ENCODE results near the gene PARS2.

PARS2 gene

DNA sequence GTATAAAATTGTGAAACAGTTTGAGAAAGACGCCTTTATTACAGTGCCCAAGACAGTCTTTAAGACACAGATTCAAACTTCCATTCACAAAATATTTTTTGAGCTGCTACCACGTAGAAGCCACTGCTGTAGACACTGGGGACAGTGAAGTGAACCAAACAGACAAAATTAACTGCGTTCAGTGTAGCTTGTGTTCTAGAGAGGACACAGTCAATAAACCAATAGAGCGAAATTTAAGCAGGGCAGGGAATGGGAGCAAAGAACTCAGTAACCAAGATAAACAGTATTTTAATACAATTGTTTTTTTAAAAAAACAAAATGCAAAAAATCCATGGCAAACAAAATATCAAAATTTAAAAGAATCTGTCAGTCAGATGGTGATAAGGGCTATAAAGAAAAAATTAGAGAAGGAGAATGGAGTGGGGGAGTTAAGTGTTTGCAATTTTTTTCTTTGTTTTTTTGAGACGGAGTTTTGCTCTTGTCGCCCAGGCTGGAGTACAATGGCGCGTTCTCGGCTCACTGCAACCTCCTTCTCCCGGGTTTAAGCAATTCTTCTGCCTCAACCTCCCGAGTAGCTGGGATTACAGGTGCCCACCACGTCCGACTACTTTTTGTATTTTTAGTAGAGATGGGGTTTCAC is 719 bp upstream of the PARS2 start:
- H2AK5ac ChIP-seq (ENCODE audit: low read length) = no peak overlapping the region
- peak overlapping the region; percentile 52 for H3K4me2 ChIP-seq (ENCODE audit: low read length)
- H3K9me3 ChIP-seq (ENCODE audit: insufficient read depth, low read depth, low read length) = no peaks in the 10 kb centered on the region
- H3K4me1 ChIP-seq (ENCODE audit: control insufficient read depth in 1 of 2, insufficient read depth in 2 of 2, low read length in 2 of 2) = peaks cover 0 to 2% of the 10 kb centered on the region in 2 experiments
- no peak overlapping the region for H2BK120ac ChIP-seq (ENCODE audit: insufficient read depth, low read length, poor library complexity)
- H3K4ac ChIP-seq (ENCODE audit: low read depth, low read length) = no peak overlapping the region
- no peak overlapping the region for H4K91ac ChIP-seq (ENCODE audit: low read depth, low read length)
- H3K79me2 ChIP-seq (ENCODE audit: control insufficient read depth, insufficient read depth, low read length, poor library complexity) = peaks cover 5% of the 10 kb centered on the region
- H3K18ac ChIP-seq (ENCODE audit: low read length) = no peak overlapping the region
- WGBS (ENCODE audit: extremely low coverage, insufficient coverage, insufficient read length) = no CpG with 5 or more reads among the region's 13 CpGs
- no peak overlapping the region for H2BK12ac ChIP-seq (ENCODE audit: low read length)
- peak overlapping the region; percentile 52 for H4K8ac ChIP-seq (ENCODE audit: low read depth, low read length)
- H3K36me3 ChIP-seq (ENCODE audit: control insufficient read depth in 1 of 2, insufficient read depth in 2 of 2, low read length in 2 of 2) = no peaks in the 10 kb centered on the region
- H3K14ac ChIP-seq (ENCODE audit: low read length) = no peak overlapping the region
- H3K27me3 ChIP-seq (ENCODE audit: insufficient read depth, low read length) = no peaks in the 10 kb centered on the region
- no peak overlapping the region for H4K12ac ChIP-seq (ENCODE audit: low read depth, low read length)
- peaks cover 5% of the 10 kb centered on the region for H3K79me1 ChIP-seq (ENCODE audit: low read length)
- no peak overlapping the region for H3K4me3 ChIP-seq (ENCODE audit: low read depth, low read length)
- H3K9ac ChIP-seq (ENCODE audit: low read length) = no peak overlapping the region
- H2BK5ac ChIP-seq (ENCODE audit: low read depth, low read length, poor library complexity) = no peak overlapping the region
- no peak overlapping the region for H3K23ac ChIP-seq (ENCODE audit: low read length)
- no peak overlapping the region for H2AFZ ChIP-seq (ENCODE audit: insufficient read depth, low read length, poor library complexity)
- no peak for DNase-seq
- no peak overlapping the region for H3K27ac ChIP-seq (ENCODE audit: low read depth, low read length)

DNA sequence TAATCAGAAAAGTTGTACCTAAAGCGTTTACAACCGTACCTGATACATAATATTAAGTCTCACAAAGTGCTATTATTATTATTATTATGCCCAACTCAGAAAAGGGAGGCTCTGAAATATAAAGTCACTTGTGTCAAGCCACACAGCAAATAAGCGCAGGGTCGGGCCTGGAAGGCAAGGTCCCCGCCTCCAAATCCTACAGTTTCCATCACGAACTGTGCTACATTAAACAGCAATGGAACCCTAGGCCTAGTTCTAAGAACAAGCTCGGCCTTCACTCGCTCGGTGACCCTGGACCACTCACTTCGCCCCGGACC is 549 bp downstream of the PARS2 start:
- Histone ChIP-seq H3K23ac (ENCODE audit: low read length) (no peak overlapping the region), H2BK120ac (ENCODE audit: insufficient read depth, low read length, poor library complexity) (peak overlapping the region; percentile 86), H3K14ac (ENCODE audit: low read length) (peak overlapping the region; percentile 96), H3K79me1 (ENCODE audit: low read length) (peaks cover 5% of the 10 kb centered on the region), H2BK12ac (ENCODE audit: low read length) (no peak overlapping the region), H2AFZ (ENCODE audit: insufficient read depth, low read length, poor library complexity) (peak overlapping the region; percentile 99), H3K4me2 (ENCODE audit: low read length) (peak overlapping the region; percentile 81), H2BK5ac (ENCODE audit: low read depth, low read length, poor library complexity) (peak overlapping the region; percentile 68), H2AK5ac (ENCODE audit: low read length) (peak overlapping the region; percentile 30), H3K4me3 (ENCODE audit: low read depth, low read length) (peak overlapping the region; percentile 98), H3K27ac (ENCODE audit: low read depth, low read length) (no peak overlapping the region), H4K8ac (ENCODE audit: low read depth, low read length) (peak overlapping the region; percentile 99), H4K91ac (ENCODE audit: low read depth, low read length) (peak overlapping the region; percentile 88), H3K79me2 (ENCODE audit: control insufficient read depth, insufficient read depth, low read length, poor library complexity) (peaks cover 5% of the 10 kb centered on the region), H4K12ac (ENCODE audit: low read depth, low read length) (peak overlapping the region; percentile 95), H3K9me3 (ENCODE audit: insufficient read depth, low read depth, low read length) (no peaks in the 10 kb centered on the region), H3K4me1 (ENCODE audit: control insufficient read depth in 1 of 2, insufficient read depth in 2 of 2, low read length in 2 of 2) (peaks cover 0 to 2% of the 10 kb centered on the region in 2 experiments), H3K9ac (ENCODE audit: low read length) (peak overlapping the region; percentile 90), H3K4ac (ENCODE audit: low read depth, low read length) (peak overlapping the region; percentile 84), H3K18ac (ENCODE audit: low read length) (peak overlapping the region; percentile 95), H3K36me3 (ENCODE audit: control insufficient read depth in 1 of 2, insufficient read depth in 2 of 2, low read length in 2 of 2) (peaks cover 2 to 3% of the 10 kb centered on the region in 2 experiments), H3K27me3 (ENCODE audit: insufficient read depth, low read length) (no peaks in the 10 kb centered on the region)
- no CpG with 5 or more reads among the region's 11 CpGs for WGBS (ENCODE audit: extremely low coverage, insufficient coverage, insufficient read length)
- no peak for DNase-seq

DNA sequence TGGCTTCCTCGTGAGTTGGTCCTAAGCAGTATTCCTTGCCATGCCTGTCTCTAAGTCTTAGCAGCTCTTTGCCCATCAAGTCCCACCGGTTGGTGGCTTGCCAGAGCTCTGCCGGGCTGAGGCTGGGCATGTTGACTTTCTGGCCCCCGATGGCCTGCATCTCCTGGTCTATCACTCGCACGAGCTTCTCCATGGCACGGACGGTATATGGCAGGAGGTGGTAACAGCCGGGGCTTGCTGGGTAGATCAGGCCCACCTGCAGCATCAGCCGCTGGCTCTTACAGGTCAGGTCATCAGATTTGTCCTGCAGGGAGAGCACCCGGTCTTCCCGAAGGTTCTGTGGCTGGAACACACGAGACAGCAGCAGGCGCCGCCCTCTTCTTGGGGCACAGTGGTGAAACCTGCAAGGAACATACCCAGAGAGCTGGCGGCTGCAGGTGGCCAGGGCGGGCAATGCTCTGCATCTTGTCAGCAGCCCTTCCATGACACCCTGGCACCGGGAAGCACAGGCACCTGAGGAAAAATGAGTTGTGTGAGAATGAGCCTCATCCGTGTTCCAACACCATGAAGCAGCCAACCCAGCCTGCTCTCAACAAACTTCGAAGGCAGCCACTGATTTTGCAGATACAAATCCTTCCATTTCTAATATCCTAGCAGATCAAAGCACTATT is 5.5 kb downstream of the PARS2 start:
- H3K27ac ChIP-seq (ENCODE audit: low read depth, low read length) = no peak overlapping the region
- WGBS (ENCODE audit: extremely low coverage, insufficient coverage, insufficient read length) = no CpG with 5 or more reads among the region's 20 CpGs
- no peaks in the 10 kb centered on the region for H3K27me3 ChIP-seq (ENCODE audit: insufficient read depth, low read length)
- H3K36me3 ChIP-seq (ENCODE audit: control insufficient read depth in 1 of 2, insufficient read depth in 2 of 2, low read length in 2 of 2) = peaks cover 18 to 20% of the 10 kb centered on the region in 2 experiments
- peaks cover under 1% of the 10 kb centered on the region for H3K79me1 ChIP-seq (ENCODE audit: low read length)
- H2BK120ac ChIP-seq (ENCODE audit: insufficient read depth, low read length, poor library complexity) = no peak overlapping the region
- H4K8ac ChIP-seq (ENCODE audit: low read depth, low read length) = no peak overlapping the region
- no peak overlapping the region for H3K23ac ChIP-seq (ENCODE audit: low read length)
- H3K4ac ChIP-seq (ENCODE audit: low read depth, low read length) = no peak overlapping the region
- no peak for DNase-seq
- H2BK5ac ChIP-seq (ENCODE audit: low read depth, low read length, poor library complexity) = no peak overlapping the region
- H2BK12ac ChIP-seq (ENCODE audit: low read length) = no peak overlapping the region
- H3K9me3 ChIP-seq (ENCODE audit: insufficient read depth, low read depth, low read length) = no peaks in the 10 kb centered on the region
- no peak overlapping the region for H3K9ac ChIP-seq (ENCODE audit: low read length)
- no peak overlapping the region for H3K14ac ChIP-seq (ENCODE audit: low read length)
- no peak overlapping the region for H3K4me3 ChIP-seq (ENCODE audit: low read depth, low read length)
- peaks cover under 1% of the 10 kb centered on the region for H3K79me2 ChIP-seq (ENCODE audit: control insufficient read depth, insufficient read depth, low read length, poor library complexity)
- no peak overlapping the region for H4K12ac ChIP-seq (ENCODE audit: low read depth, low read length)
- H2AFZ ChIP-seq (ENCODE audit: insufficient read depth, low read length, poor library complexity) = no peak overlapping the region
- no peak overlapping the region for H3K4me2 ChIP-seq (ENCODE audit: low read length)
- no peak overlapping the region for H3K18ac ChIP-seq (ENCODE audit: low read length)
- peaks cover 2% of the 10 kb centered on the region in 2 experiments for H3K4me1 ChIP-seq (ENCODE audit: control insufficient read depth in 1 of 2, insufficient read depth in 2 of 2, low read length in 2 of 2)
- no peak overlapping the region for H4K91ac ChIP-seq (ENCODE audit: low read depth, low read length)
- no peak overlapping the region for H2AK5ac ChIP-seq (ENCODE audit: low read length)

DNA sequence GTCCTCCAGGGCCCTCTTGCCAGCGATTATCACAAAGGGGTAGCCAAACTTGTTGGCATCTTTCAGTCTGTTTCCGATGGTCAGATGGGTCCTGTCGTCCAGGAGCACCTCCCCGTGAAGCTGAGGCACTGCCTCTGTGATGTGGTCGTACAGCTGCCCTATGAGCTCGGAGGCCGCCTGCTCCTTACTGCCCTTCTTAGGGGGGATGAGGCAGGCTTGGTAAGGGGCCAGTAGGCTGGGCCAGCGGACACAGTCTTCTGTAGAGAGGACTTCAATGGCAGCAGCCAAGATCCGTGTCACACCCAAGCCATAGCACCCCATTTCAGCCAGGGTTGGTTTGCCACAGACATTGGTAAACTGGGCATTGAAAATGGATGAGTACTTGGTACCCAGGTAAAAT is 6.5 kb downstream of the PARS2 start:
- Histone ChIP-seq H3K4me2 (ENCODE audit: low read length) (no peak overlapping the region), H3K23ac (ENCODE audit: low read length) (no peak overlapping the region), H4K12ac (ENCODE audit: low read depth, low read length) (no peak overlapping the region), H2BK12ac (ENCODE audit: low read length) (no peak overlapping the region), H2AFZ (ENCODE audit: insufficient read depth, low read length, poor library complexity) (no peak overlapping the region), H3K9me3 (ENCODE audit: insufficient read depth, low read depth, low read length) (no peaks in the 10 kb centered on the region), H2BK120ac (ENCODE audit: insufficient read depth, low read length, poor library complexity) (no peak overlapping the region), H3K4me3 (ENCODE audit: low read depth, low read length) (no peak overlapping the region), H4K91ac (ENCODE audit: low read depth, low read length) (no peak overlapping the region), H3K4me1 (ENCODE audit: control insufficient read depth in 1 of 2, insufficient read depth in 2 of 2, low read length in 2 of 2) (peaks cover 0 to 3% of the 10 kb centered on the region in 2 experiments), H3K27ac (ENCODE audit: low read depth, low read length) (no peak overlapping the region), H3K4ac (ENCODE audit: low read depth, low read length) (no peak overlapping the region), H3K79me1 (ENCODE audit: low read length) (no peaks in the 10 kb centered on the region), H3K18ac (ENCODE audit: low read length) (no peak overlapping the region), H3K27me3 (ENCODE audit: insufficient read depth, low read length) (no peaks in the 10 kb centered on the region), H3K36me3 (ENCODE audit: control insufficient read depth in 1 of 2, insufficient read depth in 2 of 2, low read length in 2 of 2) (peaks cover 18 to 20% of the 10 kb centered on the region in 2 experiments), H4K8ac (ENCODE audit: low read depth, low read length) (no peak overlapping the region), H2AK5ac (ENCODE audit: low read length) (no peak overlapping the region), H3K79me2 (ENCODE audit: control insufficient read depth, insufficient read depth, low read length, poor library complexity) (no peaks in the 10 kb centered on the region), H3K14ac (ENCODE audit: low read length) (no peak overlapping the region), H2BK5ac (ENCODE audit: low read depth, low read length, poor library complexity) (no peak overlapping the region), H3K9ac (ENCODE audit: low read length) (no peak overlapping the region)
- WGBS (ENCODE audit: extremely low coverage, insufficient coverage, insufficient read length) = no CpG with 5 or more reads among the region's 9 CpGs
- no peak for DNase-seq

All from trophoblast cell (in vitro differentiated cells and primary cell).